Fibroblast of skin of left biceps (primary cell): ENCODE data around the gene PTPRN2.
"Not testable (repeated sequence)": the region's sequence is repeated elsewhere in the genome, so short reads cannot be mapped to it uniquely, and the experiment has no call there.

Experiments
- DNase-seq, 2 experiments: peaks; one replicate each; pipeline ENCODE4 v3.0.0-alpha.2; 2013; ENCODE audit warnings: low read depth in 2 of 2

Gene PTPRN2

DNA sequence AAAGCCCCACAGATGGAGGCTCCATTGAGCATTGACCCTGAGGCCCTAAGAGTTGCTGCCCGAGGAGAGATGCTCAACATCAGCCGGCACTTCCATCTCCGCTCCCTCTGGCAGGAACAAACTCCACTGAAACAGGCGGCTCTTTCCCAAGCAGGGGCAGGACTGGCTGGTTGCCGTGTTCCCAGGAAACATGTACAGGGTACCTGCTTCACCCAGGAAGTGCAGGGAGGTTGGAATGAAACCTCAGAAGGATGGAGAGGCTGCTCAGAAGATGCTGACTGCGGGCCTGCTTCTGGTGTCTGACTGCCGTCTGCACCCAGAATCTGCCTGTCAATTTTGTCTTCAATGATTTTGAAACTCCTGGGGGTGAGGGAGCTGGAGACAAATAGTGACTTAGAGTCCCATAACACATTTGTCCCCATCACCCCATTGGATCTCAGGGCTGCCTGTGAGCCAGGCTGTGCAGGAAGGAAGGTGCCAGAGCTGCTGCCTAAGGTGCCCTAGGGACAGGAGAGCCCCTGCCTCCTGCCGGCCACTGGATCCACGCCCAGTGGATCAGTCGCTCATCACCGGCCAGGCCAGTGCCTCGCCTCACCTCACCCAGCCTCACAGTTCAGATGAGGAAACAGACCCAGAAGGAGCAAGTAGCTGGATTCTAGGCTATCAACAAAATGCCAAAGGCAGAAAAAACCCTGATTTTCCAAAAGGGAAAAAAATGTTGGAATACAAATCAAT is 237.3 kb downstream of the PTPRN2 start:
- no peak for DNase-seq

DNA sequence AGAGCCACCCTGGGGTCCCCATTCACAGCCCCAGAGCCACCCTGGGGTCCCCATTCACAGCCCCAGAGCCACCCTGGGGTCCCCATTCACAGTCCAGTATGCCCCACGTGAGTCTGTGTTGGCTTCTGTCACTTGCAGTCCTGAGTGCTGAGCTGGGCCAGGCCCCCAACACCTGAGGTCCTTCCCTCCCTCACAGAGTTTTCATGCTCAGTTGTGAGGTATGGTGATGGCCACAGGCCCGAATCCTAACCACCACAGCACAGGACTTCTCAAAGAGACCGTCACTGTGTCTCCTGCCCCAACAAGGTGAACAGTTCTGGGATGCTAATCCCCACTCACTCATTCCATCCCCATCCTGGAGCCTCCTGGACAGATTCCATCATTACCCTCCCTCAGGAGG is 239.2 kb downstream of the PTPRN2 start:
- DNase-seq, result no peak

DNA sequence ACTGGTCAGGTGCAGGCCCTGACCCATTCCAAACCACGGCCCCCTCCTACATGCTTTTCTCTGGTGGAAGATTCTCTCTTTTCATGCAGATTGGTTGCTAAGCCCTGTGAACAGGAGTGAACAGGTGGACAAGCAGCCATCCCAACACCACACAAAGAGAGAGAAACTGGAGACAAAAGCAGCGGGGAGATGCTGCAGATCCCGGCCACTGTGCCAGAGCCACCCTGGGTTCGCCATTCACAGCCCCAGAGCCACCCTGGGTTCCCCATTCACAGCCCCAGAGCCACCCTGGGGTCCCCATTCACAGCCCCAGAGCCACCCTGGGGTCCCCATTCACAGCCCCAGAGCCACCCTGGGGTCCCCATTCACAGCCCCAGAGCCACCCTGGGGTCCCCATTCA is 239.6 kb downstream of the PTPRN2 start:
- not testable (repeated sequence) for DNase-seq

DNA sequence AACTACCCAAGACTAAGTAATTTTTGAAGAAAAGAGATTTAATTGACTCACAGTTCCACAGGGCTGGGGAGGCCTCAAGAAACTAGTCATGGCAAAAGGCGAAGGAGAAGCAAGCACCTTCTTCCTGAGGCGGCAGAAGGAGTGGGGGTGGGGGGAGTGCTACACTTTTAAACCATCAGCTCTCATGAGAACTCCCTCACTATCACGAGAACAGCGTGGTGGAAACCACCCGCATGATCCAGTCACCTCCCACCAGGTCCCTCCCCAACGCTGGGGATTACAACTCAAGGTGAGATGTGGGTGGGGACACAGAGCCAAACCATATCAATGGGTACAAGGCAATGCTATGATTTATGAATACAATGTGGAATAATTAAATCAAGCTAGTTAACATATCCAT is 241.9 kb downstream of the PTPRN2 start:
- no peak for DNase-seq

DNA sequence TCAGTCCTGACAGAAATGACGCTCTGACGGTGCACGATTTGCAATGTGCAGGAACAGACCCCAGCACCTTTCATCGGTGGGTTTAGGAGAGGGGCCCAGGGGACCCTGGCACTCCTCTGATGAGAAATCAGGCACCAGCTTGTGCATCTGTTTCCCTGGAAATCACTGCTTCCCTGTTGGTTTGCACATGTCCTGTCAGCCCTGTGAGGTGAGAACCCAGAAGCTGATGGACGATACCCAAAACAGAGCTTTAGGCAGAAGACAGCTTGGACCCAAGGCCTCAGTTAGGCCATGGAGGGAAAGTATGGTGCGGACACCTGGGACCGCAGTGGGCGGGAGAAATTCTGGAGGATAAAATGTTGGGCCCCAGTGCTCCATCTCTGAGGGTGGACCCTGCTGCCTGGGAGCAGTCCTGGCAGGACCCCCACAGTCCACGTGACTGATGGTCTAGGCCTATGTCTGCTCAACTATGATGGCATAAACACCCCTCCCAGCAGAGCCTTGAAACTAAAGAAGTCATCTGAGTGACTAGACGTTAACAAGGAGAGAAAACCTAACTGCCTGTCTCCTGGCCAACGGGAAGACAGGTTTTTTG is 242.8 kb downstream of the PTPRN2 start:
- DNase-seq, result no peak

DNA sequence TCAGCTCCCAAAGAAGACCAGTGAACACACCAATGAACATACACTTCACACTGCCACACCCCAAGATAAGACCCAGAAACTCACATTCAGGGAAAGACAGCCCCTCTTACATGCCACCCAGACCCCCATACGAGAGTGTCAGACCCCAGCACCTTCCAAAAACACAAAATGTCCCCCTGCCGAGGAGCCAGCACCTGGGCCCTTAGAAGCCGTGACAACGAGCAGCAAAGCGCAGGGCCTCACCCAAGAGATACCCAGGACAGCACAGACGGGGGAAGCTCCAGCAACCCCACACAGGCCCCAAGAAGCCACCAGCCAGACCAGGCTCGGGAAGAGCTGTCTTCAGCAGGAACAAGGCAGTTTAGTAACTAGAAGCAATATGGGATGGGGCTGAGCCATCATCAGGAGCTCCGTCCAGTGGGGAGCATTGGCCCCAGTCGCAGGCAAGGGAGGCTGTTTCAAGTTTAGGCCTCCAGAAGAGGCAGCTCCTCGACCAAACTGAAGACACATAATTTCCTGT is 243.6 kb downstream of the PTPRN2 start:
- DNase-seq, result no peak

DNA sequence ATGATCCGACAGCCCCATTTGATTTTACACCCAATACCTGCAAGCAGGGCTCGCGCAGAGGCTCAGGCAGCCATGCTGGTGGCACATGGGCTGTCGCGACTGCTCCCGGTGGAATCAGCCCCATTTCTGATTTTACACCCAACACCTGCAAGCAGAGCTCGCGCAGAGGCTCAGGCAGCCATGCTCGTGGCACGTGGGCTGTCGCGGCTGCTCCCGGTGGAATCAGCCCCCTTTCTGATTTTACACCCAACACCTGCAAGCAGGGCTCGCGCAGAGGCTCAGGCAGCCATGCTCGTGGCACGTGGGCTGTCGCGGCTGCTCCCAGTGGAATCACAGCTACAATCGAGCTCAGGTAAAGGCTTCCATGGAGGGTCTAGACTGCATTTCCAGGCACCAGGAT is 244.1 kb downstream of the PTPRN2 start:
- no peak for DNase-seq

DNA sequence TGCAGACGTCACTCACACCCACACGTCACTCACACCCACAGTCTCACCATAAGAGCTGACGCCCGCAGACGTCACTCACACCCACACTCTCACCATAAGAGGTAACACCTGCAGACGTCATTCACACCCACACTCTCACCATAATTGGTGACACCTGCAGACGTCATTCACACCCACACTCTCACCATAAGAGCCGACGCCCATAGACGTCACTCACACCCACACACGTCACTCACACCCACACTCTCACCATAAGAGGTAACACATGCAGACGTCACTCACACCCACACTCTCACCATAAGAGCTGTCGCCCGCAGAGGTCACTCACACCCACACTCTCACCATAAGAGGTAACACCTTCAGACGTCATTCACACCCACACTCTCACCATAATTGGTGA is 246.5 kb downstream of the PTPRN2 start:
- DNase-seq, result not testable (repeated sequence)

DNA sequence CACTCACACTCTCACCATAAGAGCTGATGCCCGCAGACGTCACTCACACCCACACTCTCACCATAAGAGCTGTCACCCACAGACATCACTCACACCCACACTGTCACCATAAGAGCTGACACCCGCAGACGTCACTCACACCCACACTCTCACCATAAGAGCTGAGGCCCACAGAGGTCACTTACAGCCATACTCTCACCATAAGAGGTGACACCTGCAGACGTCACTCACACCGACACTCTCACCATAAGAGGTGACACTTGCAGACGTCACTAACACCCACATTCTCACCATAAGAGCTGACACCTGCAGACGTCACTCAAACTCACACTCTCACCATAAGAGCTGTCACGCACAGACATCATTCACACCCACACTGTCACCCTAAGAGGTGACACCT is 250.7 kb downstream of the PTPRN2 start:
- not testable (repeated sequence) for DNase-seq

DNA sequence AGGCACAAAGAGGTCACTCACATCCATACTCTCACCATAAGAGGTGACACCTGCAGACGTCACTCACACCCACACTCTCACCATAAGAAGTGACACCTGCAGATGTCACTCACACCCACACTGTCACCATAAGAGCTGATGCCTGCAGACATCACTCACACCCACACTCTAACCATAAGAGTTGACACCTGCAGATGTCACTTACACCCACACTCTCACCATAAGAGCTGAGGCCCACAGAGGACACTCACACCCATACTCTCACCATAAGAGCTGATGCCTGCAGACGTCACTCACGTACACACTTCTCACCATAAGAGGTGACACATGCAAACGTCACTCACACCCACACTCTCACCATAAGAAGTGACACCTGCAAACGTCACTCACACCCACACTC is 255.1 kb downstream of the PTPRN2 start:
- DNase-seq, result not testable (repeated sequence)

DNA sequence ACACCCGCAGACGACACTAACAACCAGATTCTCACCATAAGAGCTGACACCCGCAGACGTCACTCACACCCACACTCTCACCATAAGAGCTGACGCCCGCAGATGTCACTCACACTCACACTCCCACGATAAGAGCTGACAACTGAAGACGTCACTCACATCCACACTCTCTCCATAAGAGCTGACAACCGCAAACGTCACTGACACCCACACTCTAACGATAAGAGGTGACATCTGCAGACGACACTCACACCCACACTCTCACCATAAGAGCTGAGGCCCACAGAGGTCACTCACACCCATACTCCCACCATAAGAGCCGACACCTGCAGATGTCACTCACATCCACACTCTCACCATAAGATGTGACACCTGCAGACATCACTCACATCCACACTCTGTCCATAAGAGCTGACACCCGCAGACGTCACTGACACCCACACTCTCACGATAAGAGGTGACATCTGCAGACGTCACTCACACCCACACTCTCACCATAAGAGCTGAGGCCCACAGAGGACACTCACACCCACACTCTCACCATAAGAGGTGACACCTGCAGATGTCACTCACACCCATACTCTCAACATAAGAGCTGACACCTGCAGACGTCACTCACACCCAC is 255.7 kb downstream of the PTPRN2 start:
- not testable (repeated sequence) for DNase-seq

DNA sequence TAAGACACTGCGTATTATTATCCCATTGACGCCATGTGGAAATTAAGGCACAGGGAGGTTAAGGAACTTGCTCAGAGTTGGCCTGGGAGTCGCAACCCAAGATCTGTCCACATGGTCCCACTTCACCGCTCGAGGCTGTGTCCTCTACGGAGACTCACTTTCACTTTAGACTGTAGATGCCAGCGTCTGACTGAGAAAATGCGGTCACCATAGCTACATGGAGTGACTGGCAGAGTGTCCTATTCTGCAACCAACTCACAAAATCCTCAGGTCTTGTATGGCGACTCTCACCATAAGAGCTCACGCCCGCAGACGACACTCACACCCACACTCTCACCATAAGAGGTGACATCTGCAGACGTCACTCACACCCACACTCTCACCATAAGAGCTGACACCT is 257.9 kb downstream of the PTPRN2 start:
- DNase-seq, result no peak

DNA sequence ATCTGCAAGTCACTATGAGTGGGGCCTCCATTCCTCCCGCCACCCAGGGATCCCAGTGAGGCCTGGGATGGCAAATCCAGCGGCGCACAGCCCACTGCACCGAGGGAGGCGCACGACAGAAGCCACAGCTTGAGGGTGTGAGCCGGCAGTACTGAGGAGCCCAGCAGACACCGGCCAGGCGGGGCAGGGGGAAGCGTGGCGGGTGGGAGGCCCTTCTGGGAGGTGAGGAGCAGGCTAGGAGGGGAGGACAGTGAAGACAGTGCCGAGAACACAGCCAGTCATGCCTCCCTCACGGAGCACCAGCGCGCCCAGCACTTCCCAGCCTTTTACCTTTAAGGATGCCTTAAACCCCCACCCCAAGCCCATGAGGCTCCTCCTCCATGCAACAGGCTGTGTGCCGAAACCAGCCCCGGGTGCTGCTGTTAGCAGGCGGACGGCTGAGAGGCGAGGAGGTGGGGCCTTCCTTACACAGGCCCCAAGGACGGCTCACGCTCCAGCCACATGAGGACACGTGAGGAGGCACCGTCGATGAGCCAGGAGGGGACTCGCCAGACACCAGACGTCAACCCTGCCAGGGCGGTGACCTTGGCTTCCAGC is 258.5 kb downstream of the PTPRN2 start:
- DNase-seq, result no peak

DNA sequence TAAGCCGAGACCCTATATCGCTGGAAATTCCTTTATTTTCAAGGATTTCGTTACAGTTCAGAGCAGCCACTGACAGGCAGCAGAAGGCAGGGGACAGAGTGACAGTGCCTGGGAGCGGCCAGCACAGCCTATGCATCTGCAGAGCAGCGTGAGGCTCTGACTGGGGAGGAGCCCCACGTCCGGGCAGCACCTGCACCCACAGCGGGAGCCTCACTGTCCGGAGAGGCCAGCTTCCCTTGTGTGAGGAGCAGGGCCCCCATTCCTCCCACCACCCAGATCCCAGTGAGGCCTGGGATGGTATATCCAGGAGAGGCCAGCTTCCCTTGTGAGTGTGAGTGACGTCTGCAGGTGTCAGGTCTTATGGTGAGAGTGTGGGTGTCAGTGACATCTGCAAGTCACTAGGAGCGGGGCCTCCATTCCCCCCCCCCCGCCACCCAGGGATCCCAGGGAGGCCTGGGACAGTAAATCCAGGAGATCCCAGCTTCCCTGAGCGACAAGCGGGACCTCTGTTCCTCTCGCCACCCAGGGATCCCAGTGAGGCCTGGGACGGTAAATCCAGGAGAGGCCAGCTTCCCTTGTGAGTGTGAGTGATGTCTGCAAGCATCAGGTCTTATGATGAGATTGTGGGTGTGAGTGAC is 259.1 kb downstream of the PTPRN2 start:
- no peak for DNase-seq

DNA sequence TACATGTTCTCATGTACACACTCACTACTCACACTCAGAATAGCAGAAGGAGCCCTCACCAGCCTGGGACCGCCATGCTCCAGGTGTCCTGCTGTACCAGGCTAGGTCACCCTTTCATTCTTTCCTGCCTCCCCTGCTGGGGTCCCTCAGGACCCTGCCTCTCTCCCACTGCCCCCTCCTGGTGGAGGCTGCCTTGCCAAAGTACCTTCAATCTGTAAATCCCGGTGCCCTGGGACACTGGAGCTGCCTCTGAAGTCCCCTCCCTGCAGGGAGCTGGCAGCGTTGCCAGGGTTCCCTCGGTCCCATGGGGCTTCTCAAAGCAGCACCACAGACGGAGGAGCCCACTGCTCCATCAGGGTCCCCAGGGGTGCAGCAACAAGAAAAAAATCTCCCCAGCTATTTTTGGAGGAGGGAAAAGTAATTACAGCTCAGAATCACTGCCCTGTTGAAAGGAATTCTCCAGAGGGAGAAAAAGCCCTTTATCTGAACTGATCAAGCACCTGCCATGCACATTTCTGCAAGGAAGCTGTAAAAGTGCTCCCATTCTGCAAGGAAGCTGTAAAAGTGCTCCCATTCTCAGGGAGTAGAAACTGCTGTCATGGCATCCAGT is 259.9 kb downstream of the PTPRN2 start:
- no peak for DNase-seq

DNA sequence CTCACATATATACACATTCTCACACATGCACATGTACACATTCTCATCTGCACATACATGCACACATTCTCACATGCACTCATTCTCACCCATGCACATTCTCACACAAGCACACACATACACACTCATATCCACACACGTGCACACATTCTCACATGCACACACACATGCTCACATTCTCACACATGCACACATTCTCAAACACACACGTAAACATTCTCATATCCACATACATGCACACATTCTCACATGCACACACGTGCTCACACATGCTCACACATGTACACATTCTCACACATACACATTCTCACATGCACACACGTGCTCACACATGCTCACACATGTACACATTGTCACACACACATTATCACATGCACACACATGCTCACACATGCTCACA is 260.6 kb downstream of the PTPRN2 start:
- no peak for DNase-seq

DNA sequence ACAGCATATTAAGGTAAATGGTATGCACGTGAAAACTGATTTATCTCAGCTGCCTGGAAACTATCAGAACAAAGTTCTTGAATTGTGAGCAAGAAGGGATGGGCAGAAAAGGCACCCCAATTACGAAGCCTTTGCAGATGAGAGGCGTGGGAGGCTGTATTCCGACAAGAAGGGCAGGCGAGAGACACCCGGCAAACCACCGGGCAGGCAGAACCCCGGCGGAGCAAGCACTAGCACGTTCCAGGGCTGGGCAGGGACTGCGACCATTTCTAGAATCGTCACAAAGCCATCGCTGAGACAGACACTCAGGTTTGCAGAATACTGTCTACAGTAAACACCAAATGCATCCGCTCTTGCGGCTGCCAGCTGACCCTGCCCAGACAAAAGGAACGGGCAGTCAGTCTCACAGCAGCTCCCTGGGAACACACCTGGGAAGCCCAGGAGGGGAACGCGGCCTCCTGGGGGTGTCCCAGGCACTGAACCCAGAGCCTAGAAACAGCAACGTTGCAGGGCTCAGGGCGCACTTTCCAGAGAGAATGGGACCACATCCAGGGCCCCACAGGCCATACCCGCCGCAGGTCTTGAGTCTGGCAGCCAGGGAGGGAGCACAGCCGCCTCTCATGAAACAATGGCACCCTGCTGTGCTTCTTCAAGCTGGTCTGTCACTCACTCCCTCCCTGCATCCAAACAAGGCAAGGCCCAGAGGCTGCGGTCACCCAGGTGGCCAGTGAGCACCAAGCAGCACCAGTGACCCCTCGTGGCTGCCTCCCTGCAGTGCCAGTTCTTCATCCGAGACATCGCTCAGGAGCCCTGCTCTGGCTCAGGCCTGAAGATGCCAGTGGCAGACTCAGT is 261.9 kb downstream of the PTPRN2 start:
- DNase-seq, result no peak

DNA sequence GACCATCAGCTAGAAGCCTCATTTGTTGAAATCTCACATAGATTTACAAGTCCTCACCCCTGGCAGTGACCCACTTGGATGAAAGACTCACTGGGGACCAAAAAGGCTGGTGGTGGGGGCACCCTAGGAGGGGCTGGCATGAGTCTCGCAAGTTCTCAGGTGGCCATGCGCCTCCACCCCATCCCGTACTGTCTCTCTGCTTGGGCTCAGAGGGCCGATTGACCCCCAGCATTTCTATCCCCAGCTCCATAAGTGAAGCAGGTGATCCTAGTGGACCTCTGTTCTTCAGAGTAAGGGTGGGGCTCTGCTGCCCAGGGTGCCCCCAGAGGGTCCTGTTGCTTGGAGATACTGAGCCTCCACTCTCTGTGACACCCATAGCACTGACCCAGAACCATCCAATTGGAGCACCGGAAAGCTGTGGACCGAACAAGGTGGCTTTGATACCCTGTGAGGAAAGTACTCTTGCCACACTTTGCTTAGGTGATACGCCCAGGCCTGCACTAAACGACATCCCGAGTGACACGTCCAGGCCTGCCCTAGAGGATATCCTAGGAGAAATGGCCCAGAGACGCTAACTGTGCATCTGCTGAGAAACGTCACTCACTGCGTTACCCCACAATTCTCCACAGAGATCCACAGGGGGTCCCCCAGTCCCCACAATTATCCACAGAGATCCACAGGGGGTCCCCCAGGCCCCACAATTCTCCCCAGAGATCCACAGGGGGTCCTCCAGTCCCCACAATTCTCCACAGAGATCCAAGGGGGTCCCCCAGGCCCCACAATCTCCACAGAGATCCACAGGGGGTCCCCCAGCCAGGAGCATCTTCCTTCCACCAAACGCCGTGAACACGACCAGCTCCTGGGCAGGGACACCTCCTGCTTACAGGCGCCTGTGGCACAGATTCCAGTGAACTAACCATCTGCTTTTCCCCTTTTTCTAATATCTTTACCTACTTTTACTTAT is 262.9 kb downstream of the PTPRN2 start:
- DNase-seq, result no peak

DNA sequence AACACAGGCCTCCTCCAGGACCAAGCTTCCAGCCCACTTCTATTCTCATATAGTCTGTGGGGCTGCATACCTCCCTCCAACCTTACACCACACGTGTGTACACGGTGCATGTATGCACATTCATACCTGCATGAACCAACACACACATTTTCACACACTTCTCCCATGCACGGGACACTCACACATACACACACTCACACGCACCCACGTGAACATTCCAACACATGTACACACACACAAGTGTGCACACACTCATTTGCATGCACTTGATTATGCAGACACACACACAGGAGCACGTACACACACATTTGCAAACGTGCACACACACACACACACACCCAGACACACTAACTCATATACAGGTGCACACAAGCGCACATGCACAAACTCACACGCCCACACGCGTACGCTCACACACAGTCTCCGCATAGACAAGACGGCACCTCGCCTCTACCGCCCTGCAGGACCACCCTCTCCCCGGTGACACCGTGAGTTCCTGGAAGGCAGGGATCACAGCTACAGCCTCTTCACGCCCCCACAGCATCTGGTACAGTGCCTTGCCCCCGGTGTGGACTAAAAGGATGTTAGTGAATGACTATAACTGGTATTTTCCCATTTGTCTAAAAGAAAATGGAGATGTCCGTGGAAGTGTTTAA is 263.8 kb downstream of the PTPRN2 start:
- no peak for DNase-seq
